Tibial nerve (tissue), 4 donors: ENCODE results near the gene IL11RA. TPM values are rescaled to one million over a fixed set of nuclear protein-coding genes. Genes with fewer than 3 reads are reported as not detected.

Experiments
- DNase-seq, 2 donors: peaks; one replicate each; pipeline ENCODE4 v3.0.0-alpha.2; 2019; ENCODE audit warnings: low spot score in 2 of 2
- H3K27ac ChIP-seq, 4 donors: fragments of 200-600 bp; sonication (generic) in 3 of 4; one replicate each; pipeline ENCODE4 v1.5.1; 2017 to 2019; ENCODE audit warnings: mild to moderate bottlenecking in 1 of 4
- H3K27me3 ChIP-seq, 2 donors: fragments of 200-600 bp; sonication (generic) in 1 of 2; one replicate each; pipeline versions ENCODE4 v1.5.1 to v1.6.0; 2017 to 2019
- H3K36me3 ChIP-seq, 3 donors: fragments of 200-600 bp; sonication (generic); one replicate each; pipeline ENCODE4 v1.5.1; 2018 to 2019
- H3K4me1 ChIP-seq, 4 donors: fragments of 200-600 bp; sonication (generic) in 3 of 4; one replicate each; pipeline ENCODE4 v1.5.1; 2017 to 2019
- H3K4me3 ChIP-seq, 4 donors: fragments of 200-600 bp; sonication (generic) in 3 of 4; one replicate each; pipeline ENCODE4 v1.5.1; 2017 to 2019; ENCODE audit warnings: mild to moderate bottlenecking in 1 of 4, moderate library complexity in 1 of 4
- H3K9me3 ChIP-seq, 4 donors: fragments of 200-600 bp; sonication (generic) in 3 of 4; one replicate each; pipeline ENCODE4 v1.5.1; 2017 to 2019
- CTCF ChIP-seq, 5 experiments: fragments of 200-600 bp in 3 of 5; fragments of 450-650 bp in 2 of 5; sonication (generic) in 3 of 5; IDR thresholded peaks; one replicate each; pipeline ENCODE4 v1.5.1; 2016 to 2019; ENCODE audit warnings: antibody characterized with exemption in 5 of 5, mild to moderate bottlenecking in 3 of 5, moderate library complexity in 2 of 5
- EP300 ChIP-seq, 2 donors: sonication (generic); formaldehyde crosslinking; IDR thresholded peaks; one replicate each; pipeline ENCODE4 v1.6.1; 2017; ENCODE audit warnings: antibody characterized with exemption in 2 of 2, mild to moderate bottlenecking in 1 of 2
- POLR2A ChIP-seq, 2 donors: fragments of 450-650 bp; IDR thresholded peaks; one replicate each; pipeline ENCODE4 v1.6.1; 2017; ENCODE audit warnings: antibody characterized with exemption in 2 of 2, mild to moderate bottlenecking in 2 of 2, moderate library complexity in 2 of 2
- WGBS, 2 donors: methylation state at CpG; one replicate each; pipeline ENCODE4 v1.1.5; 2018; 5-methylcytosine and 5-hydroxymethylcytosine counted together
- small RNA-seq: library from RNA; depleted of rRNA; stranded (forward); fragments of <200 nt; gene quantifications from one replicate; pipeline ENCODE3, GENCODE V24; 2016
- total RNA-seq, 4 donors: library from RNA; depleted of rRNA; stranded (reverse); fragments of >200 nt; gene quantifications; one replicate each; pipeline ENCODE4 v1.1.0, GENCODE V29; 2016

IL11RA gene
- total RNA-seq, 4 donors from 2014 or later = 27.3 to 48.8 (median 39.6) TPM

GRCh38 chr9:34710023-34710422, 58.0 kb downstream of the IL11RA start, which contains the start of gene CCL21:
Gene CCL21 (minus strand): TSS chr9:34710136. CDS start chr9:34710066, 70 bp downstream.
- peaks cover 0 to 5% (median 0%) of the 10 kb centered on the region in 4 donors for H3K4me1 ChIP-seq
- no peaks in the 10 kb centered on the region for H3K36me3 ChIP-seq
- H3K9me3 ChIP-seq = no peaks in the 10 kb centered on the region
- no peak for DNase-seq
- TF ChIP-seq EP300 (IDR thresholded peaks at IDR 0.05) (no peak), CTCF (IDR thresholded peaks at IDR 0.05) (no peak), POLR2A (IDR thresholded peaks at IDR 0.05) (no peak)
- H3K27ac ChIP-seq = no peak within 1 kb of the TSS
- no peaks in the 10 kb centered on the region for H3K27me3 ChIP-seq
- WGBS, 2 donors = 51 to 69% methylated on average over 2 of the region's 2 CpGs
- H3K4me3 ChIP-seq = no peak within 1 kb of the TSS

Small RNAs within 50 kb of the gene (small RNA-seq; reads per million reads assigned to genes)
- not detected for gene CCL27

Other genes with a start within 250 kb of the IL11RA start
- gene FAM219A, start 193.6 kb upstream of the IL11RA start, total RNA-seq = 10 to 100 TPM in 3 of 4 donors, 1 to 10 TPM in 1; 8.5 to 15.6 (median 13.6) TPM
- gene DNAI1, start 193.4 kb upstream of the IL11RA start, total RNA-seq = 1 to 10 TPM in 1 of 4 donors, under 1 TPM in 2, not detected in 1; 0.42 to 3.9 (median 0.66) TPM
- 10 to 100 TPM in 3 of 4 donors, 1 to 10 TPM in 1; 2.7 to 22.1 (median 16.3) TPM for gene ENHO, start 129.2 kb upstream of the IL11RA start, total RNA-seq
- 10 to 100 TPM; 19.8 to 40.9 (median 34.7) TPM for gene CNTFR, start 62.5 kb upstream of the IL11RA start, total RNA-seq
- gene RPP25L, start 40.1 kb upstream of the IL11RA start, total RNA-seq = 10 to 100 TPM; 31.4 to 45.9 (median 45.4) TPM
- 10 to 100 TPM; 64.7 to 87.5 (median 73.7) TPM for gene DCTN3, start 31.7 kb upstream of the IL11RA start, total RNA-seq
- 1 to 10 TPM in 2 of 4 donors, under 1 TPM in 2; 0.30 to 2.1 (median 1.3) TPM for gene ARID3C, start 23.1 kb upstream of the IL11RA start, total RNA-seq
- gene SIGMAR1, start 14.4 kb upstream of the IL11RA start, total RNA-seq = 100 to 1,000 TPM in 2 of 4 donors, 10 to 100 TPM in 2; 92.6 to 128 (median 107) TPM
- gene GALT, start 5.5 kb upstream of the IL11RA start, total RNA-seq = 10 to 100 TPM; 38.5 to 75.3 (median 63.7) TPM
- gene CCL27, start 10.5 kb downstream of the IL11RA start, total RNA-seq = 10 to 100 TPM in 1 of 4 donors, not detected in 3; 45.1 TPM
- not detected for gene CCL19, start 39.1 kb downstream of the IL11RA start, total RNA-seq
- gene CCL21, start 58.0 kb downstream of the IL11RA start, total RNA-seq = 10 to 100 TPM in 1 of 4 donors, 1 to 10 TPM in 3; 4.6 to 14.0 (median 8.6) TPM